H1 (cell line): Measurements from ENCODE around the gene KDM5A. TPM values are rescaled to one million over a fixed set of nuclear protein-coding genes. Genes with fewer than 3 reads are reported as not detected.

Experiments used
- CHD2 ChIP-seq: IDR thresholded peaks from 2 replicates; pipeline ENCODE4 v1.6.1; 2012; ENCODE audit warnings: low read length, improper control_type of control experiment
- GABPA ChIP-seq: IDR thresholded peaks from 2 replicates; pipeline ENCODE4 v1.6.1; 2011; ENCODE audit warnings: mild to moderate bottlenecking, low read length, moderate library complexity, borderline replicate concordance; ENCODE audit not compliant: insufficient read depth
- KDM4A ChIP-seq: IDR thresholded peaks from one replicate; pipeline ENCODE4 v1.7.1; 2012; ENCODE audit warnings: low read depth, mild to moderate bottlenecking, moderate library complexity, low read length, inconsistent platforms; ENCODE audit not compliant: severe bottlenecking
- POU5F1 ChIP-seq: IDR thresholded peaks from 2 replicates; pipeline ENCODE4 v1.6.1; 2011; ENCODE audit warnings: low read depth, mild to moderate bottlenecking, low read length, moderate library complexity
- SUZ12 ChIP-seq: fragments of 200-600 bp; sonication (generic); IDR thresholded peaks from 2 replicates; pipeline ENCODE4 v1.6.1; 2012; ENCODE audit warnings: mild to moderate bottlenecking, inconsistent platforms, low read length, moderate library complexity, mixed read lengths
- TAF7 ChIP-seq: optimal IDR thresholded peaks from 2 replicates; pipeline ENCODE3; 2011; ENCODE audit warnings: low read depth, mild to moderate bottlenecking, inconsistent platforms, low read length, moderate library complexity, borderline replicate concordance
- YY1 ChIP-seq: IDR thresholded peaks from 2 replicates; pipeline ENCODE4 v1.6.1; 2011; ENCODE audit warnings: low read depth, mild to moderate bottlenecking, low read length
- polyA plus RNA-seq, 7 experiments: library from polyadenylated mRNA; depleted of rRNA in 3 of 7; stranded (reverse) in 5 of 7; unstranded in 2 of 7; fragments of >200 nt in 5 of 7; fragments of 200-250 nt in 2 of 7; gene quantifications; 1 replicate in 5 of 7; 2 replicates in 1 of 7; 4 replicates in 1 of 7; pipeline versions ENCODE4 v1.2.1 to v1.2.3, GENCODE V29; 2011 to 2013; ENCODE audit warnings: missing spikeins in 2 of 7, mixed read lengths in 2 of 7
- total RNA-seq: library from RNA; stranded (reverse); fragmentation: NEBNext Ultra II Directional; extraction: Animal tissue kit (Norgen Biotek cat#: 25700); gene quantifications from 2 replicates; pipeline ENCODE4 v1.2.1, GENCODE V29; 2021

The KDM5A gene
- total and polyA plus RNA-seq, 2 of the 8 experiments (the other 6 are each of a cell fraction or from before 2014, with no cell fraction given), result 6.3 to 36.9 TPM

- no peak for TF ChIP-seq CHD2
- no peak for TF ChIP-seq POU5F1
- no peak for TF ChIP-seq TAF7
- TF ChIP-seq GABPA, result no peak
- no peak for TF ChIP-seq KDM4A
- TF ChIP-seq YY1, result no peak
- no peak for TF ChIP-seq SUZ12
- TF ChIP-seq, all 59 proteins: peak for 0
Measured at GRCh38 chr12:232731-233614, 156.1 kb downstream of the KDM5A start (continued).
